ENCODE measurements around the gene XKR7.

Gene XKR7

DNA sequence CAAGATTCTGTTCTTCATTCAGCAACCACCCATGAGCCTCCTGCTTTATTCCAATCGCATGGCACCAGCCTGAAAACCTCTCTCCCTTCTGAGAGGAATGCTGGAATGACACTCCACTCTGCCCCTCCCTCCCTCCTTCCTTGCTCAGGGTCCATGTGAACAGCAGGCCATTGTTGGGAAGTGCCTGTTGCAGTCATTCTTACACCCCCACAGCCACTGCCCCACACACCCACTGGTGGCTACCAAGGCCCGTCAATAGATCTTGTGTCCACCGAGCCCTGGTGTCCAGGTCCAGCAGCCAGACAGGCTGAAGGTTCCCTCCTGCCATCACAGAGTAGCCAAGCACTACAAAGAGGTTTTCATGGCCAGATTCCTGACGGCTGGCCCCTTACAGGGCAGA lies 22.6 kb upstream of the XKR7 start:
- no peak for DNase-seq

DNA sequence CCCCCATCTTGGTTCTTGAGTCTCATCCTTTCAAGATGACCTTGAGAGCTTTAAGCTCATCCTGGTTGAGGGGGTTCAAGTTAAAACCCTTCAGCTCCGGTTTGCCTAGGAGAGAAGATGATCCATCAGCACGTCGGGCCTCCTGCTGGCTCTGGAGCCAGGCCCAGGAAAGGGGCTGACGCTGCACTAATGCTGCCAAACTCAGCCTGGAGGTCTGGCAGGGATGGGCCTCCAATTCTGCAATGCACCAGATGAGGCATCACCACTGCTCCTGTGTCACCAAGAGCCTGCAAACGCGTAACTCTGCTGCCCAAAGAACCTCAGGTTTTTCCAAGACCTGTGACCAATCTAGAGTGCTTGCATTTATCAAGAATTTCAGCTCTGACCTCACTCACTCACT lies 22.2 kb upstream of the XKR7 start:
- DNase-seq: no peak

DNA sequence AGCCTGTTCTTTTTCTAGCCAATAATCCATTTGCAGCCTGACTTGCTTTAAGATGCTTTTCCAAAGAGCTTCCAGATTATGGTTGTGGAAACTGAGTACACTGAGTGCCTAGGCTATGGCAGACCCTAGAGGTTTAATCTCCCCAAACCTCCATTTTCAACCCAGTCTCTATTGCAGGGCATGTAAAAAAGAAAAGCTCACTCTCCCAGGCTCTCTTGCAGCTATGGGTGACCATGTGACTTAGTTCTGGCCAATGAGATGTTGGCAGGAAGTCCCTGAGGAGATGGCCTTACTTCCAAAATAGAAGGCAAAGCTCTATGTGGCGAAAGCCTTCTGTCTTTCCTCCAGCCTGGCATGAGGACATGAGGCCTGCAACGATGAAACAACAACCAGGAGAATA lies 19.9 kb upstream of the XKR7 start:
- no peak for DNase-seq

DNA sequence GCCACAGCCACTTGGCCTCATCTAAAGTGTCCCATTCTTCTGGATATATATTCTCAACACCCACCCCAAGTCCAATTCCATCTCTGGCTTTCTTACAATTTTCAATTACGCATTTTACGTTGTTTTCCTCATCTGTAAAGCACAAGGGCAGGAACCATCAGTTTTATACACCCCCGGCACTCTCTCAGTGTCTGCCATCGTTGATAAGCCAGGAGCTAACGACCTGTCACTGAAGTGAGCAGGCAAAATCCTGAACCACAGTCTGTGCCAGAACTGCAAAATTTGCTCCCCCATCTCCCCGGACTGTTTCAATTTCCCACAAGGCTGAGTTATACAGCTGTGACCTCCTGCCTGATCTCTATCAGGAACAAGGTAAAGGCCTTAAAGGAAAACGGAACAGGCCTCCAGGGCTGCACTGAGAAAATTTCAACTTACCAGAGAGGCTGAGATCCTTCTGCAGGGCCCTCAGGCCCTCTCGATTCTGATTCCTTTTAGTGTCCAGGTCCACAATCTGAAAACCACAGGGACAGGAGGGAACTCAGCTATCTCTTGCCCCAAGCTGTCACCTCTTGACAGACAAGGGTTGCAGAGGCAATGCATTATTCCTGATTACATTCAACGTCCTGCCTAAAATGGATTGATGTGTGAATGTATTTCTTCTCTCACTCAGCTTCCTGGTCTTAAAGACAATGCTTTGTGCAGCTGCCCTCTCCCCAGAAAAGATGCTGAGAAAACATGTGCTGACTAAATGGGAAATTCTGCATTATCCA lies 17.9 kb upstream of the XKR7 start:
- DNase-seq: no peak

DNA sequence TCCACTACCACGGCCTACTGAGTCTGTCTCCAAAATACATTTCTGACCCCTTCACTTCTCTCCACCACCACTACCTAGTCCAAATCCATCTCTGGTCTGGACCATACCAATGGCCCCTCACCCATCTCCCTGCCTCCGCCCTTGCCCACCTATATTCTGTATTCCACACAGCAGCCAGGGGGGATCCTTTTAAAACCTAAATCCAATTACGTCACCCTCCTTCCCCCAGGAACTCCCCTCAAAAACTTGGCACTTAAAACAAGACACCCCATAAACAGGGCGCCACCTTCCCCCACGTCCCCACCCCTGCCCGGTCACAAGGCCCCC lies 16.8 kb upstream of the XKR7 start:
- no peak for DNase-seq

DNA sequence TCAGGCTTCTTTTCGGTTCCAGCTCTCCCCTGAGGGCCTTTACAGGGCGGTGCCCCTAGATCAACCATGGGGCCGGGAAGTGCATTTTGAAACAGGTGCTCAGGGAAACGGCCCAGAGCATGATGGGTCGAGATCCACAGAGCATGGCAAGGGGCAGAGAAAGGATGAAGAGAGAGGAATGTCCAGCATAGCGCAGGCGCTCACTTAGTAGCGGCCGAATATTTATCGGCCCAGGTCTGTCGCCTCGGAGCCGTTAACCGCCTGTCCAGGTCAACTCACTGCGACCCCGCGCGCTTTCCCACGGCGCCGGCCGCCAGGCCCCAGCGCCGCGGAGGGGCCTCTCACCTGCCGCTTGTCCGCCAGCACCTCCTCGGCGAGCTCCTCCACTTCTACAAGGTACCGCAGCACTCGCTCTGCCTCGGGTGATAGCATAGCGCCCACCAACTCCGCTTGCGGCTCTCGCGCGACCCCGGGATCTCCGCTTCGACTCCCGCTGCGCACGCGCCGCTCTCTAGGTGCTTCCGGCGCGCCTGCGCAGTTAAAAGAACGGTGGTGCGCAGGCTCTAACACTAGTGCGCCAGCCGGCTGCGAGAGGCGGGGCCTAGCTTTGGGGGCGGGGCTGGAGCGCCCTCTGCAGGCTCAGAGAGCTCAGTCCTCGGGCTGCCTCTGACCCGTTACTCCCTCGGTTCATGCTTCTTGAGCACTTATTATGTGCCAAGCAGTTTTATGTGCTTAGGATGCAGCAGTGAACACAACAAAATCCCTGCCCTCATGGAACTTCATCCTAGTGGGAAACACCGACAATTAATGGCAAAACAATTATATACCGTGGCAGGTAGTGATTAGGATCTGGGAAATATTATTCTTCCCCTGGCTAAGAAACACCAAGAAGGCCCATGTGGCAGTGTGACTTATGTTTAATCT lies 16.2 kb upstream of the XKR7 start, which contains the start of gene PDRG1:
Gene PDRG1, minus strand, starts transcription at position 517 of the 924 bp plus-strand sequence. Its CDS starts 85 bp downstream, at position 432.
- peak; percentile 90 for DNase-seq

DNA sequence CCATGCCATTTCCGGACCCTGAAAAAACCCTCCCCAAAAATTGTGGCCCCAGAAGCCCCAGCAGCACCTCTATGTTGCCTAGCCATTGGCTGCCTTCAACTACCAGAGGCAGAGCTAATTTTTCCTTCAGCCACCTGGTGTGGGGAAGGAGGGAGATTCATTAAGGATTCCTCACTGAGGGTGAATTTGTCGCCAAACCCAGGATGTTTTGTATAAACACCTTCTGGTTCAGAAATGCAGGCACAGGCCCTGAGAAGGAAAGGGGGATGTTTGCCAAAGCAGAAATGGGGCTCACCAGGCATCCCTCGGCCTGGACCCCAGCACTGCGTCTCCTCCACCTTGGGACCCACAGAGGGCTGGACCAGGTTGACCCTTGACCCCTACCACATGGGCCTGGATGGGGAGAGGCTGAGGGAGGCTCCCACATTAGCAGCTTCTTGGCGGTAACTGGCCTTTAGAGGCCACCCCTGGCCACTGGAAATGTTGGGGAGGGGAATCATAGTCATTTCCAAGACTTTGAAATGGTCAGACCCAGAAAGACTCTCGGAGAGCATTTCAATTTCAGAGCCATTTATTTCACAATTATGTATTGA lies 14.3 kb upstream of the XKR7 start:
- DNase-seq: no peak

DNA sequence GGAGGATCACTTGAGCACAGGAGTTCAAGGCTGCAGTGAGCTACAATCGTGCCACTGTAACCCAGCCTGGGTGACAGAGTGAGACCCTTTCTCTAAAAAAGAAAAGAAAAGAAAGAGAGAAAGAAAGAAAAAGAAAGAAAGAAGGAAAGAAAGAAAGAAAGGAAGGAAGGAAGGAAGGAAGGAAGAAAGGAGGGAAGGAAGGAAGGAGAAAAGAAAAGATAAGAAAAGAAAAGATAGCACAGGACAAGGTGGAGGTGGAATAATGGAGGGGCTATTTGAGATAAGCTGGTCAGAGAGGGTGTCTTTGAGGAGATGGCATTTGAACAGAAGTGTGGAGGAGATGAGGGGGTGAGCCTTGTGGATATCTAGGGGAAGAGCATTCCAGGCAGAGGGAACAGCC lies 13.5 kb upstream of the XKR7 start:
- no peak for DNase-seq

DNA sequence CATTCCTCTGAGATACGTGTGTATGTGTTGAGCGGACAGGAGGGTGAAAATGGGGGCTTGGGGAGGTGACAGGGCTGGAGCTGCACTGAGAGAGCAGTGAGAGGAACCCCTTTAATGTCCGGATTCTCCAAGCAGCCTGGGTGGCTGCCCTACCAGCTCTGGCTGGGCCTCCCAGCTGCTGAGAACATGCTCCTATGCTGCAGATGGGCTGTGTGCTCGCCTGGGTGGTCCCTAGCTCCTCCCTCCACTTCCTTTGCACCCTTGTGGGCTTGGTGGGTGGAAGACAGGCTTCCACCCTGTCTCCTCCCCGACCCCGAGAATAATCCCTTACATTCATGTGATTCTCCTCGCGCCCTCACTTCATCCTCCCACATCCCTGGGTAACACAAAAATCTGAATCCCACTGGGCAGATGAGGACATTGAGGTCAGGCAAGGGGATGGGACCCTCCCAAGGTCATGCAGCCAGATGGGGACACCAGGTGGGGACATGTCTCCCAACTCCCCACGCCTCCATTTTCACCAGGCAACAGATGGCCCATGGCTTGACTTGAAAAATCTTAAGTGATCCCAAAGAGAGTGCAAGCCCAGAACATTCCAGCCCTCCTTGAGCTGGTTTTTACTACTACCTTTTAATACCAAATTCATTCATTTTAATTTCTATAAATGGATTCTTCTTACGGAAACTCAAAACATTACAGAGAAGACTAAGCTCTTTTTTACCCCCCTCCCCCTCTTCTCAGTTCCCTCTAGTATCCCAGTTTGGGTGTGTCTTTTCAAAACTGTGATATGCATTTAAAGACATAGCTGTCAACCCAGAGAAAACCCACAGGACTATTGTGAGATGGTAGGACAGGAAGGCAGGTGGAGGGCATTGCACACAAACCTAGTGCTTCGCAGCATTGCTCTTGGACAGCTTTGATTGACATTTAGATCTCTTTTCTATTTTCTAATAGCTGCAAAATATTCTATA lies 11.1 kb upstream of the XKR7 start:
- DNase-seq: no peak

DNA sequence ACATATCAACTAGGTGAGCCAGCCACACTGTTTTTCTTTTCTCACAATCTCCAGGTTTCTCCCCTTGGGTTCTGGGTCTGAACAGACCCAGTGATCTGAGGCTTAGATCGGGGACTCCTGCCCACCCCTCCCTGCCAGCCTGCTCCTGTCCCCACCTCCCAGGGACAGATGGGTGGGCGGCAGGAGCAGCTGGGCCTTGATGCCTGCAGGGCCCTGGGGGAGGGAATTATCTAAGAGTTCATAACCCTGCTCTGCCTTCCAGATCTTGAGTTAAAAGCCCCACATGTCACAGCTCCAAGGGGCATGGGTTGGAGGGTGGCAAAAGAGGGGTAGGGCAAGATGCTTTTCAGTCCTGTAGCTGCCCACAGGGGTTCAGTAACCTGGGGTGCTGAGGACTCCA lies 5.2 kb upstream of the XKR7 start:
- no peak for DNase-seq

DNA sequence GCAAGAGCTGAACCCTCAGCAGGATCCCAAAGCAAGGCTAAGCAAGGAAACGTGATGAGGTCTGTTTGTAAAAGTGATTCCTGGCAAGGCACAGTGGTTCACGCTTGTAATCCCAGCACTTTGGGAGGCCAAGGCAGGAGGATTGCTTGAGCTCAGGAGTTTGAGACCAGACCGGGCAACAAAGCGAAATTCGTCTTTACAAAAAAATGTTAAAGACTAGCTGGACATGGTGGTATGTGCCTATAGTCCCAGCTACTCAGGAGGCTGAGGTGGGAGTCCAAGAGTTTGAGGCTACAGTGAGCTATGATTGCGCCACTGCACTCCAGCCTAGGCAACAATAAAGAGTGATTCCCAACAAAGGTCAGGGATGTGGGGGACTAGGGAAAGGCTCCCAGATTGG lies 4.1 kb upstream of the XKR7 start:
- no peak for DNase-seq

DNA sequence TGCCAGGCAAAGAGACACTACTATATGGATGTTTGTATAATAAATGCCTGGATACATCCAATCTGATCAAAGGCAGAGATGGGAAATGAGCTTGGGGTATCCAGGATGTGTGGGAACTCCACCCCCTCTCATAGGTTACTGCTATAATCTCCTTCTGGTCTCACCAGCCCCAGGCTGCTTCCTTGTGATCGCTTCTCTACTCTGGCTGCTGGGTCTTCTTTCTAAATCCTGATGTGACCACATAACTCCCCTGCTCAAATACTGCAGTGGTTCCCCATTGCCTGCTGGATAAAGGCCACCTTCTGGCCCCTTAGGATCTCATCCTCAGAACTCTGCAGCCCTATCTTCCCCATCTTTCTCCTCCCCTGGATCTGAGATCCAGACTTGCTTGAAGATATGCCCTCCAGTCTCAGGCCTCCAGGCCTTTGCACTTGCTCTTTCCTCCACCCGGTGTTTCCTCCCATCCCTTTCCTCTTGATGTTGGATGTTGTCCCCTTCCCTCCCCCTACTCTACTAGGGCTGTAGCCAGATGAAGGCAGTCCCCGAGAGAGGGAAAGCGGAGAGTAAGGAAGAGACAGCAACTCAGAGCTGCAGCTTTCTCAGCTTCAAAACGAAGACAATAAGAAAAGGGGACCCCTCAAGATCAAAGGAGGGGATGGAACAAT lies 828 bp upstream of the XKR7 start:
- DNase-seq: no peak

DNA sequence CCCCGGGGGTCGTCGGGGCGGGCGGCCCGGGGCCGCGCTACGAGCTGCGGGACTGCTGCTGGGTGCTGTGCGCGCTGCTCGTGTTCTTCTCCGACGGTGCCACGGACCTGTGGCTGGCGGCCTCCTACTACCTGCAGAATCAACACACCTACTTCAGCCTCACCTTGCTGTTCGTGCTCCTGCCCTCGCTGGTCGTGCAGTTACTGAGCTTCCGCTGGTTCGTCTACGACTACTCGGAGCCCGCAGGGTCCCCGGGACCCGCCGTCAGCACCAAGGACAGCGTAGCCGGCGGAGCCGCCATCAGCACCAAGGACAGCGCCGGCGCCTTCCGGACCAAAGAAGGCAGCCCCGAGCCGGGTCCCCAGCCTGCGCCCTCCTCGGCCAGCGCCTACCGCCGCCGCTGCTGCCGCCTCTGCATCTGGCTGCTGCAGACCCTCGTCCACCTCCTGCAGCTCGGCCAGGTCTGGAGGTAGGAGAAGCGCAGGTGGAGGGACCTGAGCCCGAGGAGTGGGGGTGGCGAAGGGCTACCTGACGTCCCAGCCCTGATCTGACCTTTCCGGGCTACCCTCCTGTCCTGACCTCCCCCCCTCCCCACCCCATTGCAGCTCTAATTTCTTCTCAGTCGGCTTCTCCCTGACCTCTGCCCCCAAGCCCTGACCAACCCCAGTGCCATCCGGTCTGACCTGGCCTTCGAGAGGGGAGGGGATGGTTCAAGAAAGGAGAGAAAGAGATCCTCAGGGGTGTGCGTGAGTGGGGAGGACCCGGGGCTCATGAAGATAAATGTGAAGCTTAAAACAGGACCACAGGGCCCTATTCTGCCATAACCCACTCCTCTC lies 558 bp downstream of the XKR7 start:
- peak; percentile 60 for DNase-seq

DNA sequence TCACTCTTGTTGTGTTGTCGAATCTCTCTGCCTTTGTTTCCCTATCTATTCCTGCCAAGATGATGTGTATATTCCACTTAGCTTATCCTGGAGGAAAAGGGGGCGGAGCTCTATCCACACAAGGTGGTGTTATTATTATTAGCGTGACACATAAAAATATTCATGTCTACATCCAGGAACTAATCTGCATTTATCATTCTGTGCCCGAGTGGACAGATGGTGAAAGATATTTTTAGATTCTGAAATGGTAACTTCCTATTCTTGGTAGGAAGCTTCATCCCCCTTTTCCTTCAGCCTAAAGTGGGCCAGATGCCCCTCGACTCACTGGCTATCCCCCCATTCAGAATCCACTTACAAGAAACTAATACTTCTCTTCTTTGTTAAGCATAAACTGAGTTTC lies 2.0 kb downstream of the XKR7 start:
- DNase-seq: no peak

DNA sequence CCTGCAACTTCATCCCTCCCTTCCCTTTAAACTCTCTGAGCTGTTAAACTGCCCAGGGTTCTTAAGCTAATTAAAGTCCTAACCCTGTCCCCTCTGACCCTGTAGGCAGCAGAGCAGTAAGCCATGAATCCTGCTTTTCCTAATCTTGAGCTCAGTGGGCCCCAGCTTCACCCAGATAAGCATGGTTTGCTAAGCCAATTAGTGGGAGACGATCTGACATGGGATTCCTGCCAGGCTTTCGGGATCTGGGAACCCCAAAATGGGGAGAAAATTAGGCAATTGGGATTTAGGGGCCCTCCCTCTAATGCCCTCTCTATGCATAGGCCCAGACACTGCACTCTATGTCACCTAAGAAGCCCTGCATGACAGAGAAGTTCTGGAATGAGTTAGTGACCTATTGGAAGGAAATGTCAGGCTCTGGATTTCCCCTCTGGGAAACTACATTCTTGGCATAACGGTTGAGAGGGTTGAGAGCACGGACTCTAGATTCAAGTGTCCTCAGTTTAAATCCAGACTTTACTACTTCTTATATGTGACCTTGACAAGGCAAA lies 4.6 kb downstream of the XKR7 start:
- DNase-seq: no peak

DNA sequence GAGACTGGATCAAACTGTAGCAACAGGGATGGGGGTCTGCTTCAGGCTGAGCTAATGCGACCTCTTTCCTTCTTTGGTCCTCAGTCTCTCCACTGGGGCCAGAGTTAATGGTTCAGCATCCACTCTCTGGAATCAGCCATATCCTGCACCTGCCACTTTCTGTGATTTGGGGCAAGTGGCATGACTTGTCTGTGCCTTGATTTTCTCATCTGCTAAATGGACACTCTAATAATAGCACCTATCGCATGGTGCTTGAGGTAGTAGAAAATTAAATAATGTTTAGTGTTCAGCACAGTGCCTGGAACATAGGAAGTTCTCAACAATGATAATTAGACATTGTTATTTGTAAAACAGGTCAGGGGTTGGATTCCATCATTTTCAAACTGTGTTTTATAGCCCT lies 6.3 kb downstream of the XKR7 start:
- DNase-seq: no peak

DNA sequence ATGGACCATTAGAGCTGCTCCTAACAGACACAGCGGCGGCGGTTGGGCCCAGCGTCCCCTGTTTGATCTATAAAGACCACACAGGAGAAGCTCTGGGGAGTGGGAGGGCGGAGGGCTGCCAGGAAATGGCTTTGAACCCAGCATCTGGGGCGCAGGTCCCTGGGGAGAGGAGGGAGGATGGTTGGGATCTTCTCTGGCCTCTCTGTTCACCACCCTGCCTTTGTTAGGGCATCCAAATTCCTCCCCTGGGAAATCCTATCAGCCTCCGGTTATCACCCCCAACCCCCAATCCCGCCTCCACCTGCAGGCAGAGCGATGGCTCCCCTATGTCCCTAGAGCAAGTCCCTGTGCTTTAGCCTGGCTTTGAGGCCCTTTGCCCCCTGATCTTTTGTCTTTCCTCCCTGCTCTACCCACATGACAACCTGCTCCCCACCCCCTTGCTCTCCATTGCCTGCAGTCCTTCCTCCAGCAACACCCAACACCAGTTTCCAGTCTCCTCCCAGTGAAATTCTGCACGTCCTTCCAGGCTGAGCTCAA lies 7.1 kb downstream of the XKR7 start:
- no peak for DNase-seq

DNA sequence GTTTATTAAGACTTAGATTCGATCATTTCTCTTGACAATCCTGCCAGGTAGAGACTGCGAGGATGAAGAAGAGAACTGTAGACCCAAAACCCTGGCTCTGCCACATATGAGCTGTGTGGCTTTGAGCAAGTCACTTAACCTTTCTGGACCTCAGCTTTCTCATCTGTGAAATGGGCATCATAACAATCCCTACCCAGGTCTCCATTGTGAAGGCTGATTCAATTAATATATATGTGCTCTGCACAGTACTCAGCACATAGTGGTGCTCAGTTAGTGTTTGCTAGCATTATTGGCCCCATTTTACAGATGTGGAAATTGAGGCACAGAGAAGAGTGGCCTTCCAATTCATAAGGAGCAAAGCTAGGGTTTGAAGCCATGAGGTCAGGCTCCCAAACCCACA lies 7.9 kb downstream of the XKR7 start:
- DNase-seq: no peak

DNA sequence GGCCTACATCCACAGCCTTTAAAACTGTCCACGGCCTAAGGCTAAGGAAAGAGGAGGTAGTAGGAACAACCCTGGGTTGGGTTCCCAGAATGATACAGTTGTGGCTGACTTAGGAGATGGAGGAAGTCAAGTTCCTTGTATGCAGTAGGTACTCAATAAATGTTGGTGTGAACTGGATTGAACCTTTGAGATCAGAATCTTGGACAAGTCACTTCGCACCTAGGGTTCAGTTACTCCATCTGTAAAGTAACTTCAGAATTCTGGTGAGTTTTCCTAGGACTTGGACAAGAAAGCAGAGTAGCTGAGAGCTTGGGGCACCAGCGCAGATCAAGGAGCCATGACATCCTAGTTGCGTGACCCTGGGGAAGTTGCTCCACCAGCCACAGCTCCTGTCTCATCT lies 9.1 kb downstream of the XKR7 start:
- no peak for DNase-seq

DNA sequence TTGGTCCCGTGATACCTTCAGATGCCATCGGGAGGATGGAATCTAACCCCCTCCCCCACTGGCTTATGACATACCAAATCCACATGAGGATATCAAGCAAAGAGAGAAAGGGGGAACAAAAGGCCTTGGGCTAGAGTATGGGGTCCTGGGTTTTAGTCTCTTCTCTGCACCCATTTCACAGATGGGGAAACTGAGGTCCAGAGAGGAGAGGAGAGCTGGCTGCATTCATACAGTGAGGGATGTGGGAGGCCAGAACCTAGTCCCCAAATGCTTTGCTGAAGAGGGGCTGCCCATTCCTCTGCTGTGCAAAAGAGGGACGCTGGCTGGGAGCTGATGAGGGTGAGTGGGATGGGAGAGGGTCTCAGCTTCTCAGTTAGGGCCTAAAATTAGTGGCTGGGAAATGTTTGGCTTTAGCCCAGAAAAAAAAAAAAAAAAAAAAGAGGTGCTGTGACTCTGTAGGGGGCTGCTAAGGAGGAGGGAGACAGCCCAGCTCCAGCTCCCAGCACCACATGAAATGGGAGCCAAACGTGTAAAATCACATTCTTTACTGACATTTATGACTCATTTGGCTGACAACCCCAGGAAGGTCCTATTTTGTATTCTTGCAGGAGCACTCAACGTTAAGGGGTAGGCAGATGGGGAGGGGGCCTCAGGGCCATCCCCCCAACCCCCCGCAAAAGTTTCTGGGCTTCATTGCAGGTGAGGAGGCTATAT lies 11.9 kb downstream of the XKR7 start:
- DNase-seq: no peak
